ENCODE data around the gene ANKRD52.

The ANKRD52 gene

DNA sequence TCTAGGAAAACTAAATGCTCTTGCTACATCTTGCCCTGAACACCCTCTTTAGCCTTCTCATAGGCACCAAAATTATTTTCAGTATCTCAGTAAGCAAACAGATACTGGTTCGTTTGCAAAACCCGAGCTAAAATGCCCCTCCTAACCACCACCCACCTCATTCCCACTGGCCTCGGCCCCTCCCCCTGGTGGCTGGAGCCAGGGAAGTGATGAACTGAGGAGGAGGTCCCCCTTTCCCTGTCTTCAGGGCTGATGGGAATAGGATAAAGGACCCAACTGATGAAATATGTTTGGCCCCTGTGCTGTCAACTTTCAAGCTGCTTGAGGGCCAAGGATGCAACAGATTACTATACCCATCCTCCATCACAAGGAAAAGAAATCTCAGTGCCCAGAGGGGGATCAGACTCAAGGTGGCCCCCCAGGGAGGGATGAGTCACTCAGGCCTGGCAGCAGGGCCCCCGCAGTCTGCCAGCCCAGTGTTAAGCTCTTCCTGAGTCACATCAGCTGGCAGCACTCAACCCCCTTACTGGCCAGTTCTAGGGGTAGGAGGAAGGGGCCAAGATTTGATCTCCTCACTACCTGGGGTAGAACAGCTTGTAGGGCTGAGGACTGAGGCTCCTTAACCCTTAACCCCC, 1.7 kb downstream of the ANKRD52 start:
- Histone ChIP-seq H3K56ac (ENCODE audit: low read length) (peak overlapping the region; percentile 49), H3K23ac (ENCODE audit: low read length) (no peak overlapping the region), H3K27me3 (ENCODE audit: insufficient read depth, low read length, poor library complexity) (no peaks in the 10 kb centered on the region), H3K79me1 (ENCODE audit: low read length) (peaks cover 13% of the 10 kb centered on the region), H2BK15ac (replicated peaks; ENCODE audit: low read depth) (no peak overlapping the region), H3K4me2 (ENCODE audit: low read length) (peak overlapping the region; percentile 56), H4K5ac (ENCODE audit: low read length) (no peak overlapping the region), H2BK5ac (ENCODE audit: low read length) (no peak overlapping the region), H3K4me1 (ENCODE audit: control insufficient read depth, low read depth, low read length) (peaks cover 8% of the 10 kb centered on the region), H2BK120ac (ENCODE audit: low read depth, low read length) (no peak overlapping the region), H4K8ac (ENCODE audit: low read depth, low read length) (no peak overlapping the region), H2AK5ac (ENCODE audit: low read length) (no peak overlapping the region), H3K79me2 (ENCODE audit: control insufficient read depth, insufficient read depth, low read length) (peaks cover 6% of the 10 kb centered on the region), H3K4me3 (ENCODE audit: low read length) (no peak overlapping the region), H3K9ac (ENCODE audit: low read length) (peak overlapping the region; percentile 97), H3K36me3 (ENCODE audit: control insufficient read depth, insufficient read depth, low read length) (peaks cover 24% of the 10 kb centered on the region), H3K4ac (ENCODE audit: low read depth, low read length) (no peak overlapping the region), H3K27ac (ENCODE audit: low read depth, low read length) (no peak overlapping the region), H3K18ac (ENCODE audit: low read length) (no peak overlapping the region)
- no CpG with 5 or more reads among the region's 4 CpGs for WGBS (ENCODE audit: extremely low coverage, insufficient coverage, low lambda C conversion rate)
- peak; percentile 55 for DNase-seq

DNA sequence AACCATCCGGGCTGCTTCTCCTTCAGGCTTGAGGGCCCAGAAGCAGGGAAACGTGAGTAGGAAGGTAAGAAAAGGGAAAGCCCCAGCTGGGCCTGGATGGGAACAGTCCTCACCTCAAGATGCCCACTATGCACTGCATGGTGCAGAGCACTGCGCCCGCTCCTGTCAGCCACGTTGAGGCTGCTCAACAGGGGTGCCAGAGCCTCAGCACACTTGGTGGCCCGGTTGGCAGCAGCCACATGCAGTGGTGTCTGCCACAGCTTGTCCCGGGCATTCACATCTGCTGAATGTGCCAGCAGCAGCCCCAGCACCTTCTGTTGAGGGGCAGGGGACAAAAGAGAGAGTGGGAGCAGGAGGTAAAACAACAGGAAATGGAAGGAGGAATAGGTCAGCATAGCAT, 2.5 kb downstream of the ANKRD52 start:
- no peak for DNase-seq
- no peak overlapping the region for H3K27ac ChIP-seq (ENCODE audit: low read depth, low read length)
- peaks cover 6% of the 10 kb centered on the region for H3K79me2 ChIP-seq (ENCODE audit: control insufficient read depth, insufficient read depth, low read length)
- no peak overlapping the region for H3K56ac ChIP-seq (ENCODE audit: low read length)
- no peak overlapping the region for H3K4me2 ChIP-seq (ENCODE audit: low read length)
- H3K9ac ChIP-seq (ENCODE audit: low read length), result peak overlapping the region; percentile 2
- peaks cover 13% of the 10 kb centered on the region for H3K79me1 ChIP-seq (ENCODE audit: low read length)
- H3K4me1 ChIP-seq (ENCODE audit: control insufficient read depth, low read depth, low read length), result peaks cover 8% of the 10 kb centered on the region
- no peak overlapping the region for H3K18ac ChIP-seq (ENCODE audit: low read length)
- WGBS (ENCODE audit: extremely low coverage, insufficient coverage, low lambda C conversion rate), result no CpG with 5 or more reads among the region's 7 CpGs
- H2BK5ac ChIP-seq (ENCODE audit: low read length), result no peak overlapping the region
- H2BK15ac ChIP-seq (replicated peaks; ENCODE audit: low read depth), result no peak overlapping the region
- no peaks in the 10 kb centered on the region for H3K27me3 ChIP-seq (ENCODE audit: insufficient read depth, low read length, poor library complexity)
- no peak overlapping the region for H3K4ac ChIP-seq (ENCODE audit: low read depth, low read length)
- no peak overlapping the region for H3K23ac ChIP-seq (ENCODE audit: low read length)
- no peak overlapping the region for H4K8ac ChIP-seq (ENCODE audit: low read depth, low read length)
- H3K4me3 ChIP-seq (ENCODE audit: low read length), result no peak overlapping the region
- H3K36me3 ChIP-seq (ENCODE audit: control insufficient read depth, insufficient read depth, low read length), result peaks cover 24% of the 10 kb centered on the region
- H4K5ac ChIP-seq (ENCODE audit: low read length), result no peak overlapping the region
- no peak overlapping the region for H2AK5ac ChIP-seq (ENCODE audit: low read length)
- H2BK120ac ChIP-seq (ENCODE audit: low read depth, low read length), result no peak overlapping the region

DNA sequence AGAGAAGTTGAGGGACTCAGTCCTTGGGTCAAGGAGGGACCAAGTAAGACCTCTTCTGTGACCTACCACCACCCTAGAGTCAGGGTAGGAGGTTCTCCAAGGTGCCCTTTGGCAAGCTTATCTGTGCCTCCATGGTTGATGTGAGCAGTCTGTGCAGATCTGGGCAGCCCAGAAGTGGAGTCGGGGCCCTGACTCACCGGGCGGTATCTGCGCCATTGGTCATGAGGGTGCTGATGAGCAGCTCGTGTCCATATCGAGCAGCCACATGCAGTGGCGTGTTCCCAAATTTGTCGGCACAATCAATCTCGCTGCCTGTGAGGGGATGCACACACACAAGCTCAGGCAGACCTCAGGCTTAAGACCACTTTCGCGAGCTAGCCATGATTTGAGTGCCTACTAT, 5.1 kb downstream of the ANKRD52 start:
- H3K4ac ChIP-seq (ENCODE audit: low read depth, low read length), result no peak overlapping the region
- H3K27ac ChIP-seq (ENCODE audit: low read depth, low read length), result no peak overlapping the region
- H3K4me3 ChIP-seq (ENCODE audit: low read length), result no peak overlapping the region
- peaks cover 6% of the 10 kb centered on the region for H3K79me2 ChIP-seq (ENCODE audit: control insufficient read depth, insufficient read depth, low read length)
- H3K36me3 ChIP-seq (ENCODE audit: control insufficient read depth, insufficient read depth, low read length), result peaks cover 36% of the 10 kb centered on the region
- no peak overlapping the region for H3K23ac ChIP-seq (ENCODE audit: low read length)
- no peak overlapping the region for H3K9ac ChIP-seq (ENCODE audit: low read length)
- H3K4me1 ChIP-seq (ENCODE audit: control insufficient read depth, low read depth, low read length), result peaks cover 8% of the 10 kb centered on the region
- no peak overlapping the region for H4K8ac ChIP-seq (ENCODE audit: low read depth, low read length)
- peaks cover 13% of the 10 kb centered on the region for H3K79me1 ChIP-seq (ENCODE audit: low read length)
- H2AK5ac ChIP-seq (ENCODE audit: low read length), result no peak overlapping the region
- no peak overlapping the region for H2BK15ac ChIP-seq (replicated peaks; ENCODE audit: low read depth)
- H3K18ac ChIP-seq (ENCODE audit: low read length), result no peak overlapping the region
- no CpG with 5 or more reads among the region's 11 CpGs for WGBS (ENCODE audit: extremely low coverage, insufficient coverage, low lambda C conversion rate)
- H3K56ac ChIP-seq (ENCODE audit: low read length), result no peak overlapping the region
- H2BK5ac ChIP-seq (ENCODE audit: low read length), result no peak overlapping the region
- no peak overlapping the region for H3K4me2 ChIP-seq (ENCODE audit: low read length)
- no peak for DNase-seq
- no peak overlapping the region for H4K5ac ChIP-seq (ENCODE audit: low read length)
- H3K27me3 ChIP-seq (ENCODE audit: insufficient read depth, low read length, poor library complexity), result no peaks in the 10 kb centered on the region
- no peak overlapping the region for H2BK120ac ChIP-seq (ENCODE audit: low read depth, low read length)

DNA sequence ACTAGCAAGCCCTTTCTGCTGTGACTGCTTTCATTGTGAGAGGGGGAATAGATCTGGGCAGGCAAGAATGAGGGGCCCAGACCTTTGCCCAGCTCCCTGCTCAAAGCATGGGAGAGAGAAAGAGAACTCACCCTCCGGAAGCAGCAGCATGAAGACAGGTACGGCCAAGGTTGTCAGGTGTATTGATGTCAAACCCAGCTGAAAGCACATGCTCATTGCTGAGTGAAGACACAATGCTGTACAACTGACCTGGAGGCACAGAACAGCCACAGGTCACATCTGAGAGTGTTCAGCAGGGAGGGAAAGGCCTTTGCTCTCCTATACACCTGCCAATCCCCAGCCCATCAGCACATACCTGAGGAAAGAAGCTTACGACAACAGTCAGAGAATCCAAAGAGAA, 5.5 kb downstream of the ANKRD52 start:
- Histone ChIP-seq H3K9ac (ENCODE audit: low read length) (no peak overlapping the region), H3K23ac (ENCODE audit: low read length) (no peak overlapping the region), H3K18ac (ENCODE audit: low read length) (no peak overlapping the region), H3K4me2 (ENCODE audit: low read length) (no peak overlapping the region), H3K4me1 (ENCODE audit: control insufficient read depth, low read depth, low read length) (peaks cover 8% of the 10 kb centered on the region), H3K27ac (ENCODE audit: low read depth, low read length) (no peak overlapping the region), H2BK120ac (ENCODE audit: low read depth, low read length) (no peak overlapping the region), H3K4me3 (ENCODE audit: low read length) (no peak overlapping the region), H2BK15ac (replicated peaks; ENCODE audit: low read depth) (no peak overlapping the region), H3K36me3 (ENCODE audit: control insufficient read depth, insufficient read depth, low read length) (peaks cover 36% of the 10 kb centered on the region), H2AK5ac (ENCODE audit: low read length) (no peak overlapping the region), H4K8ac (ENCODE audit: low read depth, low read length) (no peak overlapping the region), H3K27me3 (ENCODE audit: insufficient read depth, low read length, poor library complexity) (no peaks in the 10 kb centered on the region), H4K5ac (ENCODE audit: low read length) (no peak overlapping the region), H2BK5ac (ENCODE audit: low read length) (no peak overlapping the region), H3K4ac (ENCODE audit: low read depth, low read length) (no peak overlapping the region), H3K79me1 (ENCODE audit: low read length) (peaks cover 13% of the 10 kb centered on the region), H3K79me2 (ENCODE audit: control insufficient read depth, insufficient read depth, low read length) (peaks cover 6% of the 10 kb centered on the region), H3K56ac (ENCODE audit: low read length) (no peak overlapping the region)
- no CpG with 5 or more reads among the region's 3 CpGs for WGBS (ENCODE audit: extremely low coverage, insufficient coverage, low lambda C conversion rate)
- DNase-seq, result no peak

DNA sequence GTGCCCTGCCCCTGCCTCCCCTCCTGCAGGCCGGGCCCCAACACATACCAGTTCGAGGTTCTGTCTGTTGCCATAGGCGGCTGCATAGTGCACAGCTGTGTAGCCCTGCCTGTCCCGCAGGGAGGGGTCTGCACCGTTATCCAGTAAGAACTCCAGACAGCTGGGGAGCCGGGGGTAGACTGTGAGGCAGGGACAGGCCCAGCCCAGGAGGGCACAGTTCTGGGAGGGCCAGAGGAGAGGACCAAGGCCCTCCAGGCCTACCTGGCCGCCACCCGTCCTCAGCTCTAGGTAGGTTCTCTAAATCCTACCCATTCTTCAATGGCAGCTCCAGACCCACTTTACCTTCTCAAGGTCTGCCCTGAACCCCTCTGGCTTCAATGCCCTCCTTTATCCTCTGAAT, 9.5 kb downstream of the ANKRD52 start:
- Histone ChIP-seq H3K27me3 (ENCODE audit: insufficient read depth, low read length, poor library complexity) (no peaks in the 10 kb centered on the region), H3K4ac (ENCODE audit: low read depth, low read length) (no peak overlapping the region), H4K8ac (ENCODE audit: low read depth, low read length) (no peak overlapping the region), H2BK15ac (replicated peaks; ENCODE audit: low read depth) (no peak overlapping the region), H3K9ac (ENCODE audit: low read length) (no peak overlapping the region), H3K23ac (ENCODE audit: low read length) (no peak overlapping the region), H3K79me2 (ENCODE audit: control insufficient read depth, insufficient read depth, low read length) (no peaks in the 10 kb centered on the region), H3K18ac (ENCODE audit: low read length) (no peak overlapping the region), H3K27ac (ENCODE audit: low read depth, low read length) (no peak overlapping the region), H3K36me3 (ENCODE audit: control insufficient read depth, insufficient read depth, low read length) (peaks cover 50% of the 10 kb centered on the region), H2BK120ac (ENCODE audit: low read depth, low read length) (no peak overlapping the region), H3K56ac (ENCODE audit: low read length) (no peak overlapping the region), H3K4me1 (ENCODE audit: control insufficient read depth, low read depth, low read length) (no peaks in the 10 kb centered on the region), H2AK5ac (ENCODE audit: low read length) (no peak overlapping the region), H3K4me2 (ENCODE audit: low read length) (no peak overlapping the region), H3K4me3 (ENCODE audit: low read length) (no peak overlapping the region), H4K5ac (ENCODE audit: low read length) (no peak overlapping the region), H2BK5ac (ENCODE audit: low read length) (no peak overlapping the region), H3K79me1 (ENCODE audit: low read length) (peaks cover 1% of the 10 kb centered on the region)
- DNase-seq, result no peak
- no CpG with 5 or more reads among the region's 8 CpGs for WGBS (ENCODE audit: extremely low coverage, insufficient coverage, low lambda C conversion rate)

DNA sequence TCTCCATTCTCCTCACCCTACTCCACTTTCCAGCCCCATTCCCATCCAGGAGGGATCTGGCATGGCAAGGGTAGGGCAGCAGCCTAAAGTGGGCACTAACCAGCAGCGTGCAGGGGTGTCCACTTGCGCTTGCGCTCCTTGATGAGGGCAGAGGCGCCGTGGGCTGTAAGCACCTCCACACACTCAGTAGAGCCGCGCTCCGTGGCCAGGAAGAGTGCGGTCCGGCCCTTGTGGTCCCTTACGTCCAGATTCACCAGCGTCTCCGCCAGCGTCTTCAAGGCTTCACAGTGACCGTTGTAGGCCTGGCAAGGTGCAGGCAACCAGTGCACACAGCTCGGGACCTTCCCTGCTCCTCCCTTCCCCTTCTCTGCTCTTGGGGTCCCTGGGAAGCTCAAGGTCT, 10.3 kb downstream of the ANKRD52 start:
- no peak overlapping the region for H2BK5ac ChIP-seq (ENCODE audit: low read length)
- no peak overlapping the region for H3K9ac ChIP-seq (ENCODE audit: low read length)
- H3K4ac ChIP-seq (ENCODE audit: low read depth, low read length), result no peak overlapping the region
- H3K4me1 ChIP-seq (ENCODE audit: control insufficient read depth, low read depth, low read length), result no peaks in the 10 kb centered on the region
- no peak for DNase-seq
- no peak overlapping the region for H2BK120ac ChIP-seq (ENCODE audit: low read depth, low read length)
- no peak overlapping the region for H3K56ac ChIP-seq (ENCODE audit: low read length)
- H3K79me1 ChIP-seq (ENCODE audit: low read length), result peaks cover 1% of the 10 kb centered on the region
- H3K4me2 ChIP-seq (ENCODE audit: low read length), result no peak overlapping the region
- H4K8ac ChIP-seq (ENCODE audit: low read depth, low read length), result no peak overlapping the region
- no peak overlapping the region for H3K18ac ChIP-seq (ENCODE audit: low read length)
- H3K4me3 ChIP-seq (ENCODE audit: low read length), result no peak overlapping the region
- no peaks in the 10 kb centered on the region for H3K27me3 ChIP-seq (ENCODE audit: insufficient read depth, low read length, poor library complexity)
- peaks cover 49% of the 10 kb centered on the region for H3K36me3 ChIP-seq (ENCODE audit: control insufficient read depth, insufficient read depth, low read length)
- H3K79me2 ChIP-seq (ENCODE audit: control insufficient read depth, insufficient read depth, low read length), result no peaks in the 10 kb centered on the region
- H3K23ac ChIP-seq (ENCODE audit: low read length), result no peak overlapping the region
- no peak overlapping the region for H2AK5ac ChIP-seq (ENCODE audit: low read length)
- WGBS (ENCODE audit: extremely low coverage, insufficient coverage, low lambda C conversion rate), result no CpG with 5 or more reads among the region's 16 CpGs
- H4K5ac ChIP-seq (ENCODE audit: low read length), result no peak overlapping the region
- H3K27ac ChIP-seq (ENCODE audit: low read depth, low read length), result no peak overlapping the region
- H2BK15ac ChIP-seq (replicated peaks; ENCODE audit: low read depth), result no peak overlapping the region
